CD8-positive, alpha-beta memory T cell (primary cell): Measurements from ENCODE around the gene LY86. TPM values are rescaled to one million over a fixed set of nuclear protein-coding genes. Genes with fewer than 3 reads are reported as not detected.

Source experiments
- CTCF ChIA-PET: fragments of 350-600 bp; sonication (Branson Sonifier 250); formaldehyde crosslinking; loops from one replicate; lab custom pipeline; 2021; ENCODE audit warnings: antibody characterized with exemption; lab: Charles Lee
- POLR2A ChIA-PET: fragments of 350-600 bp; sonication (Branson Sonifier 250); formaldehyde crosslinking; loops from one replicate; lab custom pipeline; 2021; ENCODE audit warnings: antibody characterized with exemption; lab: Charles Lee
- DNase-seq, 5 donors: peaks; one replicate each; pipeline versions ENCODE4 v3.0.0 to v3.0.0-alpha.2; 2020 to 2022; ENCODE audit warnings: mixed read lengths in 1 of 5
- H3K27ac ChIP-seq: one replicate; pipeline ENCODE4 v1.7.0; 2013; ENCODE audit warnings: low read depth, mild to moderate bottlenecking, low read length, moderate library complexity
- H3K27me3 ChIP-seq: 2 replicates; pipeline ENCODE4 v1.7.0; 2013; ENCODE audit warnings: low read length, mild to moderate bottlenecking; ENCODE audit not compliant: insufficient read depth, poor library complexity, severe bottlenecking
- H3K36me3 ChIP-seq: 2 replicates; pipeline ENCODE4 v1.7.0; 2013; ENCODE audit warnings: mild to moderate bottlenecking, low read length, moderate library complexity; ENCODE audit not compliant: insufficient read depth
- H3K4me1 ChIP-seq: 2 replicates; pipeline ENCODE4 v1.7.0; 2013; ENCODE audit warnings: mild to moderate bottlenecking, low read length, moderate library complexity; ENCODE audit not compliant: insufficient read depth
- H3K4me3 ChIP-seq: 2 replicates; pipeline ENCODE4 v1.7.0; 2013; ENCODE audit warnings: mild to moderate bottlenecking, low read length
- H3K9me3 ChIP-seq: 2 replicates; pipeline ENCODE4 v1.7.0; 2013; ENCODE audit warnings: mild to moderate bottlenecking, low read length
- H3K27ac Mint-ChIP-seq, 8 donors: one replicate each; pipeline ENCODE4 v1.8.0; 2020 to 2021; ENCODE audit warnings: mixed read lengths in 8 of 8, mild to moderate bottlenecking in 6 of 8, inconsistent platforms in 3 of 8, moderate library complexity in 3 of 8
- H3K27me3 Mint-ChIP-seq, 2 donors: one replicate each; pipeline ENCODE4 v1.8.0; 2020 to 2021; ENCODE audit warnings: mixed read lengths in 2 of 2, mild to moderate bottlenecking in 1 of 2, moderate library complexity in 1 of 2
- H3K36me3 Mint-ChIP-seq, 3 donors: one replicate each; pipeline ENCODE4 v1.8.0; 2020 to 2021; ENCODE audit warnings: mixed read lengths in 3 of 3, inconsistent platforms in 1 of 3, mild to moderate bottlenecking in 1 of 3
- H3K4me1 Mint-ChIP-seq, 3 donors: one replicate each; pipeline ENCODE4 v1.8.0; 2020 to 2021; ENCODE audit warnings: mixed read lengths in 3 of 3, inconsistent platforms in 1 of 3, mild to moderate bottlenecking in 1 of 3
- H3K4me3 Mint-ChIP-seq, 7 donors: one replicate each; pipeline ENCODE4 v1.8.0; 2020 to 2021; ENCODE audit warnings: mixed read lengths in 7 of 7, mild to moderate bottlenecking in 6 of 7, moderate library complexity in 4 of 7, inconsistent platforms in 2 of 7
- H3K9me3 Mint-ChIP-seq, 5 donors: one replicate each; pipeline ENCODE4 v1.8.0; 2020 to 2022; ENCODE audit warnings: mixed read lengths in 5 of 5, mild to moderate bottlenecking in 3 of 5, moderate library complexity in 2 of 5, inconsistent platforms in 1 of 5
- polyA plus RNA-seq: library from polyadenylated mRNA; unstranded; fragments of 300-500 nt; fragmentation: Illumina TruSeq; gene quantifications from one replicate; pipeline ENCODE4 v1.2.3, GENCODE V29; 2021
- total RNA-seq, 2 experiments: library from RNA; stranded (reverse); gene quantifications; one replicate each; pipeline ENCODE4 v1.2.3, GENCODE V29; 2021

LY86 gene
- total and polyA plus RNA-seq, 3 experiments from 2014 or later, result 0.31 to 2.4 (median 0.53) TPM

DNA sequence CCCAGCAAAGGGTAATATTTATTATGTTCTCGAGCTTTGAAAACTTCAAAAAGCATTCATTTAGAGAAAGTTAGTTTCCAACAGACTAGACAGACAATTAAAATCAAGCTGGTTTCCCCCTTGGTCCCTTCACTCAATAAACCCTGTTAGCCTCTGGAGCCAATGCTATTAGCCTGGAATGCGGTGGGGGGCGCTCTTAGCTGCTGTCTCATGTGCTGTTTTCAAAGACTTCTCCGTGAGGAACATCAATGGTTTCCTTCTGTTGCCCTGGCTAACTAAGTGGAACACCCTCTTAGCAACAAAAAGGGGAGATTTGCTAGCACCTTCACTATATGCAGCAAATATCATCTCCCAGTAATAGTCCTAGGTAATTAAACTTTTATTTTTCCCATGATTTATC is 86.4 kb downstream of the LY86 start:
- Histone ChIP-seq H3K36me3 (no peaks in the 10 kb centered on the region), H3K4me3 (no peak overlapping the region), H3K27me3 (no peaks in the 10 kb centered on the region), H3K27ac (no peak overlapping the region), H3K9me3 (no peaks in the 10 kb centered on the region), H3K4me1 (peaks cover 9% of the 10 kb centered on the region)
- peaks cover 13 to 24% (median 14%) of the 10 kb centered on the region in 3 donors for H3K4me1 Mint-ChIP-seq
- no peaks in the 10 kb centered on the region for H3K9me3 Mint-ChIP-seq
- ChIA-PET POLR2A (interaction anchor here (0.5 kb wide), 1 partner anchor 56 kb away, joined by 3 read pairs; no protein-coding TSS in a partner anchor), CTCF (interaction anchor here (0.6 to 4.0 kb wide), 4 partner anchors 14 to 569 kb away, joined by 3 to 21 read pairs (median 4); no protein-coding TSS in a partner anchor)
- peak overlapping the region in 1 of 8 donors; percentile 46 for H3K27ac Mint-ChIP-seq
- no peaks in the 10 kb centered on the region for H3K36me3 Mint-ChIP-seq
- DNase-seq, result no peak
- no peak overlapping the region for H3K4me3 Mint-ChIP-seq
- peaks cover 3 to 7% of the 10 kb centered on the region in 2 donors for H3K27me3 Mint-ChIP-seq

DNA sequence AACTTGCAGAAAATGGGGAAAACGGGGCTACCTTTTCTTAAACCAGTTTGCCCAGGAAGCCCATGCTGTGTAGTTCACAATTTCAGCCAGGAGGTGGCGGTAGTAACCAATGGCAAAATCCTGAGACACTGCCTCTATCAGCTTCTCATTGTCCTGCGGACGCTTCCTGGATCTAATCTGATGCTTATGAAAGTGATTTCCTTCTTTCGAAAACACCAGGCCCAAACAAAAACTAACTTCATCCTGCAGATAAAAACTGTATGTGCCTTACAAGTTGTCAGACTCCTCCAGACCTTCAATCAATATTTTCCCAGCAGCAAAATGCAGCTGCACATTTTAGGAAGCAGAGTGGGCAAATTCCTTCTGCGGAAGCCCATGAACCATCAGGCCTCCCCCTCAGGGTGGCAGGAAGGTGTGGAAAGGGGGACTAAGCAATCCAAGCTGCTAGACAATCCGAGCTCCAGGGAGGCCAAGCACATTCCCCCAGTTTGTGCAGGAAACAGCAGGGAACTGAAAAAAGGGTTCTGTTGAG is 88.5 kb downstream of the LY86 start:
- peaks cover 13 to 24% (median 14%) of the 10 kb centered on the region in 3 donors for H3K4me1 Mint-ChIP-seq
- no peaks in the 10 kb centered on the region for H3K36me3 Mint-ChIP-seq
- no peaks in the 10 kb centered on the region for H3K9me3 Mint-ChIP-seq
- no peak overlapping the region for H3K27ac ChIP-seq
- peak overlapping the region in 3 of 8 donors; percentile 28 to 57 (median 29) for H3K27ac Mint-ChIP-seq
- ChIA-PET POLR2A (interaction anchor here (0.6 to 1.1 kb wide), 2 partner anchors 10 to 566 kb away, joined by 3 to 4 read pairs; no protein-coding TSS in a partner anchor), CTCF (interaction anchor here (0.7 to 4.0 kb wide), 20 partner anchors 9 to 939 kb away, joined by 3 to 21 read pairs (median 4); no protein-coding TSS in a partner anchor)
- H3K36me3 ChIP-seq, result no peaks in the 10 kb centered on the region
- DNase-seq, result peak; percentile 59 to 80 (median 66)
- H3K27me3 ChIP-seq, result no peaks in the 10 kb centered on the region
- H3K4me3 Mint-ChIP-seq, result peak overlapping the region in 1 of 7 donors; percentile 0
- H3K27me3 Mint-ChIP-seq, result peaks cover 2 to 7% of the 10 kb centered on the region in 2 donors
- H3K4me3 ChIP-seq, result peak overlapping the region; percentile 16
- no peaks in the 10 kb centered on the region for H3K9me3 ChIP-seq
- peaks cover 9% of the 10 kb centered on the region for H3K4me1 ChIP-seq

DNA sequence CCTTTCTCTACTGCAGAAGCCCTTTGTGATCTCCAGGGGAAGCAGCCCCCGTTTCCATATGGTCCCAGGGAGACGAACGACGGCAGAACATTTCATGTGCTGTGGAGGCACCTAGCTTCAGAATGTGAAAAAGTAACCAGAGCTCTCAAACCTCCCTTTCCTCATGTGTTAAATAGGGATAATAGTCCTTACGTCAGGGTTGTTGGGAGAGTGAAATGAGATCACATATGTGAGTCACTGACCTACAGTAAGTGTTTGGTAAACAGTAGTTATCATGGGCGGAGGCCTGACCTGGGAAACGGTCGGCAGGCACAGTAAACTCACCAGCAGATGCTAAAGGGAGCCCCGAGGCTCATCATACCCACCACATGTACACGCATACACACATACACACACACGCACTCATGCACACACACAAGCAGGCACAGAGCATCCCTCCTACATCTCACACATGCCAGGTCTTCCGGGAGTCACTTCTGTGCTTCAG is 89.7 kb downstream of the LY86 start:
- H3K4me1 ChIP-seq, result peaks cover 9% of the 10 kb centered on the region
- H3K4me3 Mint-ChIP-seq, result no peak overlapping the region
- H3K9me3 ChIP-seq, result no peaks in the 10 kb centered on the region
- H3K36me3 ChIP-seq, result no peaks in the 10 kb centered on the region
- H3K4me1 Mint-ChIP-seq, result peaks cover 13 to 24% (median 14%) of the 10 kb centered on the region in 3 donors
- H3K36me3 Mint-ChIP-seq, result no peaks in the 10 kb centered on the region
- H3K9me3 Mint-ChIP-seq, result no peaks in the 10 kb centered on the region
- peak overlapping the region in 1 of 8 donors; percentile 38 for H3K27ac Mint-ChIP-seq
- H3K27me3 ChIP-seq, result no peaks in the 10 kb centered on the region
- POLR2A ChIA-PET, result no interaction called here
- H3K27ac ChIP-seq, result no peak overlapping the region
- CTCF ChIA-PET, result interaction anchor here (2.0 kb wide), 1 partner anchor 68 kb away, joined by 5 read pairs; no protein-coding TSS in a partner anchor
- peaks cover 2 to 3% of the 10 kb centered on the region in 2 donors for H3K27me3 Mint-ChIP-seq
- DNase-seq, result no peak
- H3K4me3 ChIP-seq, result no peak overlapping the region

DNA sequence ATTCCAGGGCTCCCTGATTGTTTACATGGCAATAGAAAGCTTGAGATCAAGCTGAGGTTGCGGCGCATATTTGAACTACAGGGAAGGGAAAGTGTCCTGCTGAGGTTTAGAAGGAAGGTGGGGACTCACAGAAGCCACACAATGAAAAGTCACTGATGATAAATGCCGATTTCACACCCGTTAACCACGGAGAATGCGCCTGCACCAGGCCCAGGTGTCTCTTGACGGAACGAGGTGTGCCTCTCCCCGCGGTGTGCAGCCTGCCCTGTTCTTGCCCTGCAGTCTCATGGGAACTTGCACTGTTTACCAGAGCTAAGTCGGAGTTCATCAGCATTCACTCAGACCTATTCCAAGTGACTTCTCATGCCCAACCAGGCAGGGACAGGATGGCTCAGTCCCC is 90.3 kb downstream of the LY86 start:
- H3K36me3 Mint-ChIP-seq, result no peaks in the 10 kb centered on the region
- H3K9me3 ChIP-seq, result no peaks in the 10 kb centered on the region
- no peak overlapping the region for H3K4me3 ChIP-seq
- no peaks in the 10 kb centered on the region for H3K27me3 ChIP-seq
- peak overlapping the region in 1 of 8 donors; percentile 82 for H3K27ac Mint-ChIP-seq
- no peaks in the 10 kb centered on the region for H3K9me3 Mint-ChIP-seq
- no peak overlapping the region for H3K27ac ChIP-seq
- peaks cover 14 to 28% (median 17%) of the 10 kb centered on the region in 3 donors for H3K4me1 Mint-ChIP-seq
- H3K36me3 ChIP-seq, result no peaks in the 10 kb centered on the region
- POLR2A ChIA-PET, result no interaction called here
- peak overlapping the region in 1 of 7 donors; percentile 41 for H3K4me3 Mint-ChIP-seq
- H3K4me1 ChIP-seq, result peaks cover 9% of the 10 kb centered on the region
- peaks cover 2 to 3% of the 10 kb centered on the region in 2 donors for H3K27me3 Mint-ChIP-seq
- CTCF ChIA-PET, result interaction anchor here (2.0 kb wide), 1 partner anchor 68 kb away, joined by 5 read pairs; no protein-coding TSS in a partner anchor
- no peak for DNase-seq

DNA sequence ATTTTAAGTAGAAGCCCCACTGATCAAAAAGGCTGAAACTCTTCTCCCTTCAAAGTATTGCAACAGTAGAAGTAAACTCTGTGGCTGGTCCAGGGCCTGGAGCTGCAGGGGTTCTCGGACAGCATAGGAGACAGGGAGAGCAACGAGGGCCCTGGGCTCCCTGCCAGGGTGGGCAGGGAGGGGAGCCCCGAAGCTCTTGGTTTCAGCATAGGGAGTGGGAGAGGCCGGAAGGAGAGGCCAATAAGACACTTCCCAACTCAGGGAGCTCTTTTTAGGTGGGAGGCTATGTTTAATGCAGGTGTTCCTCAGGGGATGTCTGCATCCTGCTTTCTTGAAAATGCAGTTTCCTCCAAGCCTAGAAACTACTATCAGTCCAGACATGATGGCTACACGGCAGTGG is 91.1 kb downstream of the LY86 start:
- Histone ChIP-seq H3K4me1 (peaks cover 9% of the 10 kb centered on the region), H3K27ac (no peak overlapping the region), H3K36me3 (no peaks in the 10 kb centered on the region), H3K4me3 (no peak overlapping the region), H3K27me3 (no peaks in the 10 kb centered on the region), H3K9me3 (no peaks in the 10 kb centered on the region)
- Mint-ChIP-seq H3K36me3 (no peaks in the 10 kb centered on the region), H3K4me3 (no peak overlapping the region), H3K4me1 (peaks cover 17 to 36% (median 25%) of the 10 kb centered on the region in 3 donors), H3K27ac (no peak overlapping the region), H3K27me3 (peaks cover 2 to 3% of the 10 kb centered on the region in 2 donors), H3K9me3 (no peaks in the 10 kb centered on the region)
- no peak for DNase-seq
- CTCF ChIA-PET, result no interaction called here
- POLR2A ChIA-PET, result no interaction called here

DNA sequence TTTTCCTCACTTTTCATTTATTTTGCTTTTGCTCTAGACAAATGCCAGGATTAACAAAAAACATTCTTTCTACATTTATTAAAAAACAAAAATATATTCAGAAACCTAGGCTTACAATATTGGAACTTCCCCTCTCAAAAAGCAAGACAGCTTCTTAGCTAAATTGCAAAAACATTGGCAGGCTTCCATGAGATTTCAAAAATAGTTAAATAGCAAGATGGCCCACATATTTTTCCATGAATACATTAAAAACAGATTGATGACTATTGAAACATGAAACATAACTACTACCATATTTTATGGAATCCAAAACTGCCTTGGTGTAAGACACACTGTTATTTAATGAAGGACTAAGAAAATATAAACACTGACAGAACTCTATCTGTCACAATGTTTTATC is 92.0 kb downstream of the LY86 start:
- H3K4me3 Mint-ChIP-seq, result peak overlapping the region in 1 of 7 donors; percentile 23
- H3K9me3 ChIP-seq, result no peaks in the 10 kb centered on the region
- CTCF ChIA-PET, result no interaction called here
- no peak overlapping the region for H3K27ac ChIP-seq
- peaks cover 18 to 43% (median 28%) of the 10 kb centered on the region in 3 donors for H3K4me1 Mint-ChIP-seq
- H3K27me3 ChIP-seq, result no peaks in the 10 kb centered on the region
- DNase-seq, result no peak
- POLR2A ChIA-PET, result no interaction called here
- H3K36me3 Mint-ChIP-seq, result no peaks in the 10 kb centered on the region
- H3K4me3 ChIP-seq, result no peak overlapping the region
- peaks cover 9% of the 10 kb centered on the region for H3K4me1 ChIP-seq
- H3K27ac Mint-ChIP-seq, result no peak overlapping the region
- no peaks in the 10 kb centered on the region for H3K9me3 Mint-ChIP-seq
- no peaks in the 10 kb centered on the region for H3K36me3 ChIP-seq
- peaks cover 2 to 3% of the 10 kb centered on the region in 2 donors for H3K27me3 Mint-ChIP-seq

DNA sequence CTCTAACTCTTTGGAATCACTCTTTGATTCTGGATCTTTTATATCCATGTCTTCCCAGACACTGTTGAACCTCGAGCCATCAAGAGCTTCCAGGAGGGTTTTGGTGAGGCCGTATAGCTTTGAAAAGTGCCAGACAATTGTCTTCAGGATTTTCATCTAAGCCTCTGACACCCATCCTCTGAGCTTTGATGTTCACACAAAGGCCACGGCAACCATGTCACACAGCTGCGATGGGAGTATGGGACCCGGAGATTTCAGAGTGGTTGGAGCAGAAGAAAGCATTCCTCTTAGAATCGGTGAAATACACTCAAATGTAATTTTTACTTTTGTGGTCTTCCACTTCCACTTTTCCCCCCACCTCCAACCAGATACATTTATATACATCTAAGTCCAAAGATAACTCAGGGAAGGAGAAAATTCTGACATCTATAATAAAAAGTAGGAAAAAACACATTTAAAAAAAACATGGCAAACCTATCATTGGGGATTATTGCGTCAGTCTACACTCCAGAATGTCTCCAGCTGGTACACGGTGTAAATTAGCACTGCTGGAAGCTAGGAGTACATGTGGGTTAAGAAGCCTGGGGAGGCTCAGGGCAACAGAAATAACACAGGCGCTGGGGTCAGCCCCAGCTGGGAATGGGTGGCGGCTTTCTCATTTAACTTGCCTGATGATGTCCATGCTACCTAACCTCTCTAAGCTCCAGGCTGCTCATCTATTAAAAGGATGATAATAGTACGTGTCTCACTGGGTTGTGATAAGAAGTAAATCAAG is 92.7 kb downstream of the LY86 start:
- POLR2A ChIA-PET, result no interaction called here
- Histone ChIP-seq H3K9me3 (no peaks in the 10 kb centered on the region), H3K4me1 (peaks cover 9% of the 10 kb centered on the region), H3K27me3 (no peaks in the 10 kb centered on the region), H3K4me3 (no peak overlapping the region), H3K36me3 (no peaks in the 10 kb centered on the region), H3K27ac (no peak overlapping the region)
- CTCF ChIA-PET, result interaction anchor here (1.5 kb wide), 1 partner anchor 10 kb away, joined by 3 read pairs; no protein-coding TSS in a partner anchor
- Mint-ChIP-seq H3K27ac (peak overlapping the region in 1 of 8 donors; percentile 17), H3K27me3 (peaks cover 2 to 3% of the 10 kb centered on the region in 2 donors), H3K9me3 (no peaks in the 10 kb centered on the region), H3K36me3 (no peaks in the 10 kb centered on the region), H3K4me1 (peaks cover 18 to 45% (median 28%) of the 10 kb centered on the region in 3 donors), H3K4me3 (no peak overlapping the region)
- no peak for DNase-seq
